GM23338 (cell line): ENCODE data around the gene ZFAND6.

ENCODE experiments used
- CREB1 ChIP-seq: fragments of 250-450 bp; sonication (Bioruptor Pico); IDR thresholded peaks from 2 replicates; pipeline ENCODE4 v1.5.0; 2020; ENCODE audit warnings: low read depth, mild to moderate bottlenecking, moderate library complexity
- EZH2 ChIP-seq: fragments of 200-600 bp; sonication (generic); IDR thresholded peaks from one replicate; pipeline ENCODE4 v1.8.0; 2017; ENCODE audit warnings: antibody characterized with exemption, mild to moderate bottlenecking, low read depth; ENCODE audit not compliant: unreplicated experiment
- EZH2phosphoT487 ChIP-seq: fragments of 200-600 bp; sonication (generic); IDR thresholded peaks from one replicate; pipeline ENCODE4 v1.8.1; 2018; ENCODE audit warnings: antibody characterized with exemption; ENCODE audit not compliant: unreplicated experiment
- POLR2AphosphoS5 ChIP-seq: IDR thresholded peaks from 2 replicates; pipeline ENCODE4 v1.6.1; 2016; ENCODE audit warnings: antibody characterized with exemption, low read depth
- TF ChIP-seq, protein P1 (sequence below), 2 experiments: fragments of 200-600 bp in 1 of 2; sonication (generic) in 1 of 2; conservative IDR thresholded peaks; 2 replicates each; pipeline versions ENCODE4 v1.5.1 to v1.6.1; 2016 to 2017; ENCODE audit warnings: antibody characterized with exemption in 2 of 2, low read depth in 2 of 2, mild to moderate bottlenecking in 2 of 2, moderate library complexity in 1 of 2
- TF ChIP-seq, protein P2 (sequence below): IDR thresholded peaks from one replicate; pipeline ENCODE4 v1.6.1; 2018; ENCODE audit warnings: antibody characterized with exemption; ENCODE audit not compliant: unreplicated experiment

DNA sequence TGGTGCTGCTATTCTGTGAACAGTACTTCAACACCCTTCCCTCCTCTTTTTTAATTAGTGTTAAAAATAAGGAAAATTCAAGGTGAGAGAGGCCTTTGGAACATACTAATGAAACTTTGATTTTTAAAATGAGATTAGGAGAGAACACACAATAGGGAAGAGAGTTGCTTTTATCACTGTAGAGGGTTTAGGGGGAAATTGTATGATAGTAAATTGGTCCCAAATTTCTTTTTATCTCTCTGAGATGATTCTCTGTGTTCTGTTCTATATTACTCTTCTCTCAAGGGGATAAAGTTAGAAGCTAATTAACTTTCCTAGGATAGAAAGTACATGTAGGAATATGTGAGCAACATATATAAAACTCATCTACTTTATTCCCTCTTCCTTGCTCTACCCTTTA, 40.8 kb downstream of the ZFAND6 start:
- TF ChIP-seq, protein P1, sequence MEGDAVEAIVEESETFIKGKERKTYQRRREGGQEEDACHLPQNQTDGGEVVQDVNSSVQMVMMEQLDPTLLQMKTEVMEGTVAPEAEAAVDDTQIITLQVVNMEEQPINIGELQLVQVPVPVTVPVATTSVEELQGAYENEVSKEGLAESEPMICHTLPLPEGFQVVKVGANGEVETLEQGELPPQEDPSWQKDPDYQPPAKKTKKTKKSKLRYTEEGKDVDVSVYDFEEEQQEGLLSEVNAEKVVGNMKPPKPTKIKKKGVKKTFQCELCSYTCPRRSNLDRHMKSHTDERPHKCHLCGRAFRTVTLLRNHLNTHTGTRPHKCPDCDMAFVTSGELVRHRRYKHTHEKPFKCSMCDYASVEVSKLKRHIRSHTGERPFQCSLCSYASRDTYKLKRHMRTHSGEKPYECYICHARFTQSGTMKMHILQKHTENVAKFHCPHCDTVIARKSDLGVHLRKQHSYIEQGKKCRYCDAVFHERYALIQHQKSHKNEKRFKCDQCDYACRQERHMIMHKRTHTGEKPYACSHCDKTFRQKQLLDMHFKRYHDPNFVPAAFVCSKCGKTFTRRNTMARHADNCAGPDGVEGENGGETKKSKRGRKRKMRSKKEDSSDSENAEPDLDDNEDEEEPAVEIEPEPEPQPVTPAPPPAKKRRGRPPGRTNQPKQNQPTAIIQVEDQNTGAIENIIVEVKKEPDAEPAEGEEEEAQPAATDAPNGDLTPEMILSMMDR (conservative IDR thresholded peaks at IDR 0.05; ENCODE audit: low read depth in 2 of 2) = no peak
- TF ChIP-seq EZH2 (no peak), CREB1 (CRISPR knock-in tag) (no peak), EZH2phosphoT487 (no peak), POLR2AphosphoS5 (no peak)
- TF ChIP-seq, protein P2, sequence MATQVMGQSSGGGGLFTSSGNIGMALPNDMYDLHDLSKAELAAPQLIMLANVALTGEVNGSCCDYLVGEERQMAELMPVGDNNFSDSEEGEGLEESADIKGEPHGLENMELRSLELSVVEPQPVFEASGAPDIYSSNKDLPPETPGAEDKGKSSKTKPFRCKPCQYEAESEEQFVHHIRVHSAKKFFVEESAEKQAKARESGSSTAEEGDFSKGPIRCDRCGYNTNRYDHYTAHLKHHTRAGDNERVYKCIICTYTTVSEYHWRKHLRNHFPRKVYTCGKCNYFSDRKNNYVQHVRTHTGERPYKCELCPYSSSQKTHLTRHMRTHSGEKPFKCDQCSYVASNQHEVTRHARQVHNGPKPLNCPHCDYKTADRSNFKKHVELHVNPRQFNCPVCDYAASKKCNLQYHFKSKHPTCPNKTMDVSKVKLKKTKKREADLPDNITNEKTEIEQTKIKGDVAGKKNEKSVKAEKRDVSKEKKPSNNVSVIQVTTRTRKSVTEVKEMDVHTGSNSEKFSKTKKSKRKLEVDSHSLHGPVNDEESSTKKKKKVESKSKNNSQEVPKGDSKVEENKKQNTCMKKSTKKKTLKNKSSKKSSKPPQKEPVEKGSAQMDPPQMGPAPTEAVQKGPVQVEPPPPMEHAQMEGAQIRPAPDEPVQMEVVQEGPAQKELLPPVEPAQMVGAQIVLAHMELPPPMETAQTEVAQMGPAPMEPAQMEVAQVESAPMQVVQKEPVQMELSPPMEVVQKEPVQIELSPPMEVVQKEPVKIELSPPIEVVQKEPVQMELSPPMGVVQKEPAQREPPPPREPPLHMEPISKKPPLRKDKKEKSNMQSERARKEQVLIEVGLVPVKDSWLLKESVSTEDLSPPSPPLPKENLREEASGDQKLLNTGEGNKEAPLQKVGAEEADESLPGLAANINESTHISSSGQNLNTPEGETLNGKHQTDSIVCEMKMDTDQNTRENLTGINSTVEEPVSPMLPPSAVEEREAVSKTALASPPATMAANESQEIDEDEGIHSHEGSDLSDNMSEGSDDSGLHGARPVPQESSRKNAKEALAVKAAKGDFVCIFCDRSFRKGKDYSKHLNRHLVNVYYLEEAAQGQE = no peak
